Measurements from ENCODE around the gene MCF2L2. TPM values are rescaled to one million over a fixed set of nuclear protein-coding genes. Genes with fewer than 3 reads are reported as not detected.
"Not testable (repeated sequence)": the region's sequence is repeated elsewhere in the genome, so short reads cannot be mapped to it uniquely, and the experiment has no call there.

Gene MCF2L2
- total RNA-seq, 2 experiments from 2014 or later = 1.9 to 2.2 TPM

DNA sequence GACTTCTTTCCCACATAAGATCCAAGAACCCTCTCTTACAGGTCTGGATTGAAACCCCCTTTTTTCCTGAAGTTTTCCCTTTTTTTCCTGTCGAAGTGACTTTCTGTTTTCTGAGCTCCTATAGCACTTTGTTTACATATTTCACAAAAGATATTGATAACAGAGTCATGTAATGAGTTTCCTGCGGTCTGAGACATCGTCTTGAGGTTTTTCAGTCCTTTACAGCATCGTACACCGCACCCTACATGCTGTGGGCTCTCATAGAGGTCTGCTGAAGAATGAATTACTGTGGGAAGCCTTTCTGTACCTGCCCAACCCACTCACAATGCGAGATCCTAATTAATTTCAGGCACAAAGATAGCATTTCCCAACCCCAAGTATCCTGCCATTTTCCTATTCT, 53.1 kb downstream of the MCF2L2 start:
- peaks cover 1% of the 10 kb centered on the region for H3K36me3 Mint-ChIP-seq
- H3K9me3 Mint-ChIP-seq = no peaks in the 10 kb centered on the region
- no peak overlapping the region for H3K4me3 Mint-ChIP-seq
- DNase-seq = no peak
- no peak overlapping the region for H3K27ac Mint-ChIP-seq
- peaks cover 18% of the 10 kb centered on the region for H3K4me1 Mint-ChIP-seq
- H3K27me3 Mint-ChIP-seq = no peaks in the 10 kb centered on the region

DNA sequence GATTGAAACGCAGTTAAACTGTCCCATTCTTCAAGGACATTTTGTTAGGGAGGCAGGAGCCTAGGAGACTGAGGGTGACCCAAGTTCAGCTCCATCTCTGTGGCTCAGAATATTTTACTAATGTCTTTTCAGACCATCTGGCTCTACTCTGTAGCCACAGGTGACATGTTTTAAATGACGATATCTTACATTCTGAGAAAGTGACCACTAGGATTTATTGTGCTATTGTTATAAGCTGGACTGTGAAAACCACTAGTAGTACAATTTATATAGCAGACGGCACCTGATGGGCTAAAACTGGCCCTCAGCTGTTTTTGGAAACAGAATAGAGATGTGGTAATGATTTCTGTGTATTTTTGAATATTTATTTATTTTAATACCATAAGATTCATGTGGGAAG, 55.5 kb downstream of the MCF2L2 start:
- peaks cover 17% of the 10 kb centered on the region for H3K4me1 Mint-ChIP-seq
- no peak overlapping the region for H3K4me3 Mint-ChIP-seq
- peaks cover 1% of the 10 kb centered on the region for H3K36me3 Mint-ChIP-seq
- no peak for DNase-seq
- no peaks in the 10 kb centered on the region for H3K27me3 Mint-ChIP-seq
- H3K9me3 Mint-ChIP-seq = no peaks in the 10 kb centered on the region
- H3K27ac Mint-ChIP-seq = no peak overlapping the region

DNA sequence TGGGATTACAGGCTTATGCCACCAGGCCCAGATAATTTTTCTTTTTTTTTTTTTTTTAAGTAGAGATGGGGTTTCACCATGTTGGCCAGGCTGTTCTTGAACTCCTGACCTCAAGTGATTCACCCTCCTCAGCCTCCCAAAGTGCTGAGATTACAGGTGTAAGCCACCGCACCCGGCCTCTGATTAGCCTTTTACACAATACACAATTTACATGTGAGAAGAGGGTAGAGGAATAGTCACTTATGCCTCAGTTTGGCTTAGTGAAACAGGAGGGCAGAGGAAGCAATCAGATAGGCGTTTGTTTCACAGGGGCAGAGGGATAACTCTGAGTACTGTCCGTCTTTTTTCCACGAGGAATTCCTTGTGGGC, 56.8 kb downstream of the MCF2L2 start:
- not testable (repeated sequence) for DNase-seq, H3K27ac Mint-ChIP-seq, H3K9me3 Mint-ChIP-seq, H3K4me1 Mint-ChIP-seq, H3K36me3 Mint-ChIP-seq, H3K27me3 Mint-ChIP-seq, H3K4me3 Mint-ChIP-seq

DNA sequence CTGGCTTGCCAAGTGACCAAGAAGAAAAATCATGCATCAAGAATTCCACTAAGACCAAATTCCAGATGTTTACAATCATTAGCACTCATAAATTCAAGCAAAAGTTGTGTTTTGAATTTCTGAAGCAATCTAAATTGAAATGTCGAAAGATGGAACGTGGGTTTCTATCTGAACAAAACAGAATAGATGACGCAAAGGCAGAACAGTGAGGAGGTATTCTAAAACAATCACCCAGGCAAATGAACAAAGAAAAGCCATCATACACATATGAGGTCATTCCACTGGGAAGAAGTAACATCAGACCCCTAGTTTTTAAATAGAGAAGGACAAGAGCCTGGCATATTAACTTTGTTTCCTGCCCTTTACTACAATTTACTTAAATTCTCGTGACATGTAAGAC, 58.0 kb downstream of the MCF2L2 start:
- H3K36me3 Mint-ChIP-seq = no peaks in the 10 kb centered on the region
- H3K4me3 Mint-ChIP-seq = no peak overlapping the region
- peaks cover 19% of the 10 kb centered on the region for H3K4me1 Mint-ChIP-seq
- peaks cover 2% of the 10 kb centered on the region for H3K9me3 Mint-ChIP-seq
- no peak for DNase-seq
- no peaks in the 10 kb centered on the region for H3K27me3 Mint-ChIP-seq
- H3K27ac Mint-ChIP-seq = peak overlapping the region; percentile 16

DNA sequence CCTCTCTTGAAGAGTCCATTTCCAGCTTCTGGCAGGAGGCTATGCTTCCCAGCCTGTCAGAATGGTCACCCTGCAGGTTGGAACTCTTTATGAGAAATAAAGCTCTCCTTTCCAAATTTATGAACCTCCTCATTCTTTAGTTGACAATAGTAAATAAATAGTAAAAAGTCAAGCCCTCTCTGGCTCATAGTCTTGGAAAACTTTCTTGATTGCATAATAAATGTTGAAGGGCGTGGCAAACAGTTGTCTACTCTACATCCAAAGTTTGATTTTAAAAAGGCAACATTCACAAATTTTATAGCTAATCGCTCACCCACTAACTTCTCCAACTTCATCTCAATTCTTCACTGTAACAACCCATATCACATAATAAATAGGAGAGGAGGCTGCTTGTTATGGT, 58.8 kb downstream of the MCF2L2 start:
- Mint-ChIP-seq H3K27ac (no peak overlapping the region), H3K4me1 (peaks cover 19% of the 10 kb centered on the region), H3K4me3 (no peak overlapping the region)

DNA sequence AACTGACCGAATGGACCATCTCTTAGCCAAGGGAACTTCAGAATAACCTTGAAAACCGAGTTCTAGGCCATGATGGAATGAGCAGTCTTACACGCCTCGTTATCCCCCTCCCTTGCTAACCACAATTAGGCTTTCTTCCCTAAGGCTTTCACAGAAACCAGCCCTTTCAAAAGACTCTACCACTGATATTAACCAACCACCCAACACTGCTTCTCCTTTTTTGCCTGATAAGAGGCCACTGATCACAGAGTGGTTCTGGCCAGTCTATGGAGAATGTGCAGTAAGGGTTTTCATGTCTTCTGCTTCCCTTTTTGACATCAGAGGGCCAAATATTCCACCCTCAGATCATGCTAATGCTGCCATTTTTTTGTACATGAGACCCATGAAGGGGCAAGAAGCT, 59.3 kb downstream of the MCF2L2 start:
- Mint-ChIP-seq H3K27ac (no peak overlapping the region), H3K4me1 (peaks cover 19% of the 10 kb centered on the region), H3K36me3 (no peaks in the 10 kb centered on the region), H3K4me3 (no peak overlapping the region), H3K9me3 (peaks cover 2% of the 10 kb centered on the region), H3K27me3 (no peaks in the 10 kb centered on the region)
- DNase-seq = no peak

More for the DNA sequence above, 58.8 kb downstream of the MCF2L2 start:
- no peaks in the 10 kb centered on the region for H3K27me3 Mint-ChIP-seq
- DNase-seq = no peak
- H3K36me3 Mint-ChIP-seq = no peaks in the 10 kb centered on the region
- peaks cover 2% of the 10 kb centered on the region for H3K9me3 Mint-ChIP-seq

DNA sequence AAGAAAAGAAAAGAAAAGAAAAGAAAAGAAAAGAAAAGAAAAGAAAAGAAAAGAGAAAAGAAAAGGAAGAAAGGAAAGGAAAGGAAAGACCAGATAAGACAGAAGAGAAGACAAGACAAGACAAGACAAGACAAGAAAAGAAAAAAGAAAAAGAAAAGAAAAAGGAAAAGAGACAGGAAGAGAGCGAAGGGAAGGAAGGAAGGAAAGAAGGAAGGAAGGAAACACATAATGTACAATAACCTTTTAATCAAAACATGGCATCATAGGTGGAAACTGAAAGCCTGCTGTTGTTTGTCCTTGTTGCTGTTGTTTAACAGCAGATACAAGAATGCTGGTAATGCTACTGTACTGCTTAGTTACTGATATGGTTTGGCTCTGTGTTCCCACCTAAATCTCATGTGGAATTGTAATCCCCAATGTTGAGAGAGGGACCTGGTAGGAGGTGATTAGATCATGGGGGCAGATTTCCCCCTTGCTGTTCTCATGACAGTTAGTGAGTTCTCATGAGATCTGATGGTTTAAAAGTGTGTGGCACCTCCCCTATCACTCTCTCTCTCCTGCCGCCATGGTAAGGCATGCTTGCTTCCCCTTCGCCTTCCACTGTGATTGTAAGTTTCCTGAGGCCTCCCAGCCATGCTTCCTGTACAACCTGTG, 67.3 kb downstream of the MCF2L2 start:
- Mint-ChIP-seq H3K27me3 (peaks cover 5% of the 10 kb centered on the region), H3K27ac (no peak overlapping the region), H3K4me1 (peaks cover 12% of the 10 kb centered on the region), H3K9me3 (peaks cover 2% of the 10 kb centered on the region), H3K4me3 (no peak overlapping the region), H3K36me3 (peaks cover 5% of the 10 kb centered on the region)
- DNase-seq = no peak

DNA sequence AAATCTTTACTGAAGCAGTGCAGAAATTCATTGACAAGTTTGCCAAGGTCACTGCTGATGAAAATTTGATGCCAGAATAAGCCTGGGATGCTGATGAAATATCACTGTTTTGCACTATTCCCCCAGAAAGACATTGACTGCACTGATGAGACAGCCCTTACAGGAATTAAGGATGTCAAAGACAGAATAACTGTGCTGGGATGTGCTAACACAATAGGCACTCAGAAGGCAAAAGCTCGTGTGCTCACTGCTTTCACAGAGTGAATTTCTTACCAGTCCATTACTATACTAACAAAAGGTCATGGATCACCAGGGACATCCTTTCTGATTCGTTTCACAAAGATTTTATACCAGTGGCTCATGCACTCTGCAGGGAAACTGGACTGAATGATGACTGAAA, 69.4 kb downstream of the MCF2L2 start:
- H3K9me3 Mint-ChIP-seq = no peaks in the 10 kb centered on the region
- no peak for DNase-seq
- H3K27ac Mint-ChIP-seq = no peak overlapping the region
- H3K4me3 Mint-ChIP-seq = no peak overlapping the region
- peaks cover 5% of the 10 kb centered on the region for H3K27me3 Mint-ChIP-seq
- H3K4me1 Mint-ChIP-seq = peaks cover 6% of the 10 kb centered on the region
- peaks cover 5% of the 10 kb centered on the region for H3K36me3 Mint-ChIP-seq

DNA sequence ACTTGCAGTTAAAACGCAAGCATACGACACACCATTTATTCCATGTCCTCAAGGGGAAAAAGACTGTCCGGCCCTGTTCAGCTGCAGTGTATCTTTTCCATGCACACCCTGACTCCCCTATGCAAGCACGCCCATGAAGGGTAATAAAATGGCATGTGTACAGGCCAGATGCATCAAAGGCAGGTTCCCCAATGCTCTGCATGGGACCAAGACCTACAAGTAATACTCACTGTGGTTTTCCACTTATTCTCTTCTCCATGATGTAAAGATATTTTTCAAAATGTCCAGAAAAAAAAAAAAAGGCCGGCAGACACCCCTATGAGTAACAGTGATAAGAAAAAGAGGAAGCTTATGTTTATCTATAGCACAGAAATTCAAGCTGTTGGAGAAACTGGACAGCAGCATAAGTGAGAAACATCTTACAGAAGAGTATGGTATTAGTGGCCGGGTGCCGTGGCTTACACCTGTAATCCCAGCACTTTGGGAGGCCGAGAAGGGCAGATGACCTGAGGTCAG, 70.8 kb downstream of the MCF2L2 start:
- Mint-ChIP-seq H3K9me3 (no peaks in the 10 kb centered on the region), H3K27ac (no peak overlapping the region), H3K36me3 (peaks cover 5% of the 10 kb centered on the region), H3K27me3 (peaks cover 5% of the 10 kb centered on the region), H3K4me1 (peaks cover 6% of the 10 kb centered on the region), H3K4me3 (peak overlapping the region; percentile 1)
- DNase-seq = no peak

DNA sequence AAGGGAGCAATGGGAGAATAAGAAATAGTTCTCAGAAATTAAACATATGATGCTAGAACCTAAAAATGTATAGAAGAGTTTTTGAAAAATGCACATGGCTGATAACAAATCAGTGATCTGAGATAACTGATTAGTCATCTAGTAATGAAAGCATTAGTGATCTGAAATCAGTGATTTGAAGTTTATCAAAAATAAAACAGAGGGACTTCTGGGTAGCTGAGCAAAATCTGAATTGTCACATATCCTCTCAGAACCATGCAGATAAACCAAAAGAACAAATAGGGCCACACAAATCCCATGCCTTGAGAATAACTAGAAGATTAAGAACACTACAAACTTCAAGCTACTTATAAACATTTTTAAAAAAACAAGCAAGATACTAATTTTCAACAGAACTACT, 71.5 kb downstream of the MCF2L2 start:
- Mint-ChIP-seq H3K4me1 (peaks cover 6% of the 10 kb centered on the region), H3K9me3 (no peaks in the 10 kb centered on the region), H3K27ac (no peak overlapping the region)

DNA sequence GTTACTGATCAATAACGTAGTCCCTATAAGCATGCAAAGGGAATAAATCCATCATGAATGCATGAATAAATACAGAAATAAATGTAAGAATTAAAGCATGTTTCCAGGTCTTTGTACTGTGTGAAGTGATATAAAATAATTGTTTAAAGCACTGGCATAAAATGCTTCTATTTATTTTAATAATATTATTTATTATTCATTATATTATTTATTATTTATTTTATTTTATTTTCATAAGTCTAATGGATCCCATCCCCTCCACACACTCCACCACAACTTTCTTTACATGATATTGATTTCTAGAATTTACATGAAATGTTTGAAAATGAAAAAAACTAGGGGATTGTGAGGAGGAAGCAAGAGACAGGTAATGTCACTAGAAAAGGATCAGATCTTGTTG, 73.5 kb downstream of the MCF2L2 start:
- H3K9me3 Mint-ChIP-seq = no peaks in the 10 kb centered on the region
- no peak overlapping the region for H3K4me3 Mint-ChIP-seq
- DNase-seq = no peak
- peaks cover 5% of the 10 kb centered on the region for H3K27me3 Mint-ChIP-seq
- no peak overlapping the region for H3K27ac Mint-ChIP-seq
- H3K4me1 Mint-ChIP-seq = peaks cover 15% of the 10 kb centered on the region
- H3K36me3 Mint-ChIP-seq = peaks cover 5% of the 10 kb centered on the region

More for the DNA sequence above, 71.5 kb downstream of the MCF2L2 start:
- no peak for DNase-seq
- Mint-ChIP-seq H3K4me3 (no peak overlapping the region), H3K36me3 (peaks cover 5% of the 10 kb centered on the region), H3K27me3 (peaks cover 5% of the 10 kb centered on the region)

DNA sequence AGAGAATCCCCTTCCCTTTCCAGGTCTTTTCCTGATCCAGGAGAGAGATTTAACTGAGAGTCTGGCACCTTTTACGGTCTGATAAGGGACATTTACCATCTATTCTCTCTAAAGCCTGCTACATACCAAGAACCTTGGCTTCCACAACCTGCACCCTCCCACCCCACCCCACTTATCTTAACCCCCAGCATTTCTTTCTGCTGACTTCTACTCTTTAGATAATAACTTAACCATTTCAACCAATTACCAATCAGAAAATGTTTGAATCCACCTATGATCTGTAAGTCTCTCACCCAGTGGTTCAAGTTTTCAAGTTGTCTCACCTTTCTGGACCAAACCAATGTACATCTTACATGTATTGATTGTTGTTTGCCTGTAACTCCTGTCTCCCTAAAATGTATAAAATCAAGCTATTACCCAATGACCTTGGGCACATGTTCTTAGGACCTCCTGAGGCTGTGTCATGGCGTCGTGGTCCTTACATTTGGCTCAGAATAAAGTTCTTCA, 74.0 kb downstream of the MCF2L2 start:
- Mint-ChIP-seq H3K9me3 (no peaks in the 10 kb centered on the region), H3K4me3 (no peak overlapping the region), H3K27ac (no peak overlapping the region), H3K27me3 (peaks cover 5% of the 10 kb centered on the region), H3K36me3 (peaks cover 5% of the 10 kb centered on the region), H3K4me1 (peaks cover 19% of the 10 kb centered on the region)
- no peak for DNase-seq

DNA sequence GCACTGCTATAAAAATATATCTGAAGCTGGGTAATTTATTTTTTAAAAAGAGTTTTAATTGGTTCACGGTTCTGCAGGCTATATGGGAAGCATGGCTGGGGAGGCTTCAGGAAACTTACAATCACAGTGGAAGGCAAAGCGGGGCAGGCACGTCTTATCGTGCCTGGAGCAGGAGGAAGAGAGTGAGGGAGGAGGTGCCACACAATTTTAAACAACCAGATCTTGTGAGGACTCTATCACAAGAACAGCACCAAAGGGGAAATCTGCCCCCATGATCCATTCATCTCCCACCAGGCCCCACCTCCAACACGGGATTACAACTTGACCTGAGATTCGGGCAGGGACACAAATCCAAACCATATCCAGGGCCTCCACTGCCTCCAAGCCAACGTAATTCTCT, 75.0 kb downstream of the MCF2L2 start:
- Mint-ChIP-seq H3K27ac (peak overlapping the region; percentile 52), H3K27me3 (peaks cover 5% of the 10 kb centered on the region), H3K36me3 (peaks cover 4% of the 10 kb centered on the region), H3K9me3 (no peaks in the 10 kb centered on the region), H3K4me1 (peaks cover 23% of the 10 kb centered on the region), H3K4me3 (no peak overlapping the region)
- no peak for DNase-seq

DNA sequence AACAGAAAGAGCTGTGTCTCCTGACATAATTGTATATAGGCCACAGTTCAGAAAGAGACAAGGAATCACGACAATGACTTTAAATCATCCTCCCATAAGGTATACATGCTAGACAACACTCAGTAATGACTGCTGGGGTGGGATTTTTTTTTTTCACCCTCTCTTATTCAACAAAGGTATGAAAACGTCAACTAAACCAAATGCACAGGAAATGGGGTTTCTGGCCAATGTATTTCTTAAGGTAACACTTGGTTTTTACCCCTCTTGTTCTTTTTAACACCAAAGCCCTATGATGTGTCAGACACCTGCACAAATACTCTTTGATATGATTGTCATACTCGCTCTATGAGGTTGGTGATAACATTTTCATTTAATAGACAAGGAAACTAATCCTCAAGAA, 78.3 kb downstream of the MCF2L2 start:
- peaks cover 17% of the 10 kb centered on the region for H3K4me1 Mint-ChIP-seq
- H3K9me3 Mint-ChIP-seq = peaks cover 21% of the 10 kb centered on the region
- no peaks in the 10 kb centered on the region for H3K27me3 Mint-ChIP-seq
- H3K4me3 Mint-ChIP-seq = no peak overlapping the region
- H3K36me3 Mint-ChIP-seq = peaks cover 10% of the 10 kb centered on the region
- no peak overlapping the region for H3K27ac Mint-ChIP-seq
- no peak for DNase-seq

DNA sequence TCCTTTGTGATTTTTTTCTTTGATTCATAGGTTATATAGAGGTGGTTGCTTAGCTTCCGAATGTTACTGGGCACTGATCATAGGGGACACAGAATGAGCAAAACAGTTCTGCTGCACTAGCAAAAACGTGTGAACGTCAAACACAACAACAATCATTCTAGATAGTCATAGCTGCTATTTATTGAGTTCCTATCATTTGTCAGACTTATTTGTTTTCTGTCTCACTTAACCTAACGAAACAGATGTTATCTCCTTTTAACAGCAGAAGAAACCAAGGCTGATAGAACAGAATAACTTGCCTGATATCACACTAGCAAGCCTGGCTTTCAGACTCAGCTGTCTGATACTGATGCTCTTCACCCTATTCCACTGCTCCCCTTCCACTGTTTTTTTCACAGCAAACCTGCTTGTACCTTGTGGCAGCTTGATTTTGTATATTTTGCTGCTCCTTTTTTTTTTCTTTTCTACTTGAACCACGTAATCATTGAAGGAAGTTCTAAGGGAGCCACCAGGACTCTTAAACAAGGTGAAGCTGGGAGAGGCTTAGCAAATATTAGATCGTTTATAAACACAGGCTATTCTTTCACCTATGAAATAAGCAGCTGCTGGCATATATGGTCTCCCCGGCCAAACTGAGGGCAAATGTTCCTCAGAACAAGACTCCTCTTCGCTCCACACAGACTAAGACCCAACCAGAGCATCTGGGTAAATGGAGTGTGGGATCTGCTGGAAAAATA, 78.8 kb downstream of the MCF2L2 start:
- no peaks in the 10 kb centered on the region for H3K27me3 Mint-ChIP-seq
- peaks cover 25% of the 10 kb centered on the region for H3K9me3 Mint-ChIP-seq
- peaks cover 12% of the 10 kb centered on the region for H3K36me3 Mint-ChIP-seq
- peaks cover 17% of the 10 kb centered on the region for H3K4me1 Mint-ChIP-seq
- DNase-seq = no peak
- H3K4me3 Mint-ChIP-seq = no peak overlapping the region
- no peak overlapping the region for H3K27ac Mint-ChIP-seq

DNA sequence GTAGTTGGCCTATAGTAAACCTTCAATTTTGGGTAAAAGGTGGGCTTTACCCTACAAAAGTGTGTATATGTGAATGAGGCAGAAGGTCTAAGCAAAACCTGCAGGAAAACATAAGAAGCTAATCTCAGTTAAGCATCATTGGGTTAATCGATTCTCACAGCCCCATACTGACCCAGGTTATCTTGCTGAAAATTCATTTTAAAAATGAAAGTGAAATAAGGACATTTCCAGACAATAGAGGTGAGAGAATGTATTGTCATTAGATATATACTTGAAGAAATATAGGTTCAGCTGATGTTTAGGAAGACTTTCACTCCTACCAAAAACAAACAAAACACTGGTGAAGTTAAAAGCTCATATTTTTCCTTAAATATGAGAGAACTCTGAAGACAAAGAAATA, 85.6 kb downstream of the MCF2L2 start:
- H3K27ac Mint-ChIP-seq = no peak overlapping the region
- H3K36me3 Mint-ChIP-seq = peaks cover 12% of the 10 kb centered on the region
- no peak for DNase-seq
- H3K9me3 Mint-ChIP-seq = peaks cover 23% of the 10 kb centered on the region
- H3K4me1 Mint-ChIP-seq = peaks cover 6% of the 10 kb centered on the region
- H3K27me3 Mint-ChIP-seq = no peaks in the 10 kb centered on the region
- no peak overlapping the region for H3K4me3 Mint-ChIP-seq

Measured in activated naive CD8-positive, alpha-beta T cell treated with anti-CD3 and anti-CD28 coated beads for 36 hours (primary cell).